Upper lobe of left lung (tissue), 4 donors: ENCODE measurements around the gene ROR2.

ENCODE experiments used
- POLR2A ChIP-seq, 4 donors: fragments of 450-650 bp; IDR thresholded peaks; one replicate each; pipeline ENCODE4 v1.5.1; 2016 to 2017; ENCODE audit warnings: antibody characterized with exemption in 4 of 4, mild to moderate bottlenecking in 2 of 4
- POLR2AphosphoS5 ChIP-seq, 2 donors: sonication (generic); formaldehyde crosslinking; IDR thresholded peaks; one replicate each; pipeline ENCODE4 v1.5.1; 2017; ENCODE audit warnings: antibody characterized with exemption in 2 of 2
- TF ChIP-seq, protein P1 (sequence below), 6 experiments: fragments of 450-650 bp in 4 of 6; fragments of 200-600 bp in 2 of 6; sonication (generic) in 2 of 6; IDR thresholded peaks; one replicate each; pipeline ENCODE4 v1.5.1; 2016 to 2019; ENCODE audit warnings: antibody characterized with exemption in 6 of 6

DNA sequence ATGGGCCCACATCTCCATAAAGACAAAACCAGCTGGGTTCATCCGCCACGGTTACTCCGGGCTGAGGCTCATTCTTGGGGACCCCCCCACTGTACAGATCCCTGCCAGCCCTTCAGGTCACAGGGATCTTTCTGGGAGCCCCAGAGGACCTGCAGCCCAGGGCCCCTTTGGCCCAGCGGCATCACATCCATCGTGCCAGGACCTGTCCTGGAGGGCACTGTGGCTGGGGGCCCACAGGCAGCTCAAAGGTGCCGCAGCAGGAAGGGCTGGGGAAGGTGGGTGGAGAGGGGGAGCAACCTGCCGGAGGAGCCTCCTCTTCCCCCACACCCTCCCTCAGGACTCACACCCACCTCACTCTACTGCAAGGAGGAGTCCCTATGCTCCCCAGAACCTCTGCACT, 252.8 kb downstream of the ROR2 start:
- TF ChIP-seq, protein P1, sequence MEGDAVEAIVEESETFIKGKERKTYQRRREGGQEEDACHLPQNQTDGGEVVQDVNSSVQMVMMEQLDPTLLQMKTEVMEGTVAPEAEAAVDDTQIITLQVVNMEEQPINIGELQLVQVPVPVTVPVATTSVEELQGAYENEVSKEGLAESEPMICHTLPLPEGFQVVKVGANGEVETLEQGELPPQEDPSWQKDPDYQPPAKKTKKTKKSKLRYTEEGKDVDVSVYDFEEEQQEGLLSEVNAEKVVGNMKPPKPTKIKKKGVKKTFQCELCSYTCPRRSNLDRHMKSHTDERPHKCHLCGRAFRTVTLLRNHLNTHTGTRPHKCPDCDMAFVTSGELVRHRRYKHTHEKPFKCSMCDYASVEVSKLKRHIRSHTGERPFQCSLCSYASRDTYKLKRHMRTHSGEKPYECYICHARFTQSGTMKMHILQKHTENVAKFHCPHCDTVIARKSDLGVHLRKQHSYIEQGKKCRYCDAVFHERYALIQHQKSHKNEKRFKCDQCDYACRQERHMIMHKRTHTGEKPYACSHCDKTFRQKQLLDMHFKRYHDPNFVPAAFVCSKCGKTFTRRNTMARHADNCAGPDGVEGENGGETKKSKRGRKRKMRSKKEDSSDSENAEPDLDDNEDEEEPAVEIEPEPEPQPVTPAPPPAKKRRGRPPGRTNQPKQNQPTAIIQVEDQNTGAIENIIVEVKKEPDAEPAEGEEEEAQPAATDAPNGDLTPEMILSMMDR (IDR thresholded peaks at IDR 0.05), result no peak
- TF ChIP-seq POLR2A (IDR thresholded peaks at IDR 0.05) (no peak), POLR2AphosphoS5 (IDR thresholded peaks at IDR 0.05) (no peak)
